Sigmoid colon (tissue), 7 donors: Measurements from ENCODE around the gene OR5H14. TPM values are rescaled to one million over a fixed set of nuclear protein-coding genes. Genes with fewer than 3 reads are reported as not detected.
"Not testable (repeated sequence)": the region's sequence is repeated elsewhere in the genome, so short reads cannot be mapped to it uniquely, and the experiment has no call there.

Source experiments
- DNase-seq: peaks from one replicate; pipeline ENCODE4 v3.0.0-alpha.2; 2019
- H3K27ac ChIP-seq, 4 donors: fragments of 200-600 bp; sonication (generic); one replicate each; pipeline ENCODE4 v1.5.1; 2016 to 2019; ENCODE audit warnings: mild to moderate bottlenecking in 1 of 4
- H3K27me3 ChIP-seq, 3 donors: fragments of 200-600 bp; sonication (generic); one replicate each; pipeline ENCODE4 v1.5.1; 2019; ENCODE audit warnings: mild to moderate bottlenecking in 1 of 3
- H3K36me3 ChIP-seq, 4 donors: fragments of 200-600 bp; sonication (generic); one replicate each; pipeline ENCODE4 v1.5.1; 2016 to 2019
- H3K4me1 ChIP-seq, 4 donors: fragments of 200-600 bp; sonication (generic); one replicate each; pipeline ENCODE4 v1.5.1; 2017 to 2019
- H3K4me3 ChIP-seq, 4 donors: fragments of 200-600 bp; sonication (generic); one replicate each; pipeline ENCODE4 v1.5.1; 2017 to 2019; ENCODE audit warnings: mild to moderate bottlenecking in 2 of 4, moderate library complexity in 1 of 4
- H3K9me3 ChIP-seq, 4 donors: fragments of 200-600 bp in 3 of 4; sonication (generic) in 3 of 4; one replicate each; pipeline versions ENCODE4 v1.5.1 to v1.6.1; 2013 to 2019
- EP300 ChIP-seq, 4 donors: sonication (generic); formaldehyde crosslinking; IDR thresholded peaks; one replicate each; pipeline ENCODE4 v1.6.1; 2017; ENCODE audit warnings: antibody characterized with exemption in 4 of 4
- POLR2A ChIP-seq, 2 donors: fragments of 450-650 bp; IDR thresholded peaks; one replicate each; pipeline ENCODE4 v1.6.1; 2016; ENCODE audit warnings: antibody characterized with exemption in 2 of 2, mild to moderate bottlenecking in 2 of 2, moderate library complexity in 2 of 2
- POLR2AphosphoS5 ChIP-seq, 4 donors: sonication (generic); formaldehyde crosslinking; IDR thresholded peaks; one replicate each; pipeline ENCODE4 v1.6.1; 2017; ENCODE audit warnings: antibody characterized with exemption in 4 of 4
- WGBS, 2 donors: extraction: QIAGEN DNeasy Blood & Tissue Kit; methylation state at CpG; one replicate each; pipeline ENCODE4 v1.1.7; 2013; 5-methylcytosine and 5-hydroxymethylcytosine counted together
- intact Hi-C: fragments of 100-400 bp; cut with DNase I; formaldehyde crosslinking; loops from one replicate; pipeline ENCODE4 v1.15.1; 2023
- polyA plus RNA-seq, 3 donors: library from polyadenylated mRNA; stranded (reverse); fragments of 200-250 nt; gene quantifications; one replicate each; pipeline ENCODE4 v1.2.3, GENCODE V29; 2013
- total RNA-seq, 4 donors: library from RNA; depleted of rRNA; stranded (reverse); fragments of >200 nt; gene quantifications; one replicate each; pipeline ENCODE4 v1.1.0, GENCODE V29; 2016
- TF ChIP-seq, protein P1 (sequence below), 4 experiments: fragments of 450-650 bp in 3 of 4; fragments of 200-600 bp in 1 of 4; IDR thresholded peaks; one replicate each; pipeline ENCODE4 v1.5.1; 2016 to 2019; ENCODE audit warnings: antibody characterized with exemption in 4 of 4, mild to moderate bottlenecking in 3 of 4, moderate library complexity in 2 of 4
- donor health status: healthy with polysubstance abuse.
- donor health status: Bipolar disorder and iron deficiency.
- donor health status: healthy.

OR5H14 gene
- total and polyA plus RNA-seq, 7 donors: not detected

DNA sequence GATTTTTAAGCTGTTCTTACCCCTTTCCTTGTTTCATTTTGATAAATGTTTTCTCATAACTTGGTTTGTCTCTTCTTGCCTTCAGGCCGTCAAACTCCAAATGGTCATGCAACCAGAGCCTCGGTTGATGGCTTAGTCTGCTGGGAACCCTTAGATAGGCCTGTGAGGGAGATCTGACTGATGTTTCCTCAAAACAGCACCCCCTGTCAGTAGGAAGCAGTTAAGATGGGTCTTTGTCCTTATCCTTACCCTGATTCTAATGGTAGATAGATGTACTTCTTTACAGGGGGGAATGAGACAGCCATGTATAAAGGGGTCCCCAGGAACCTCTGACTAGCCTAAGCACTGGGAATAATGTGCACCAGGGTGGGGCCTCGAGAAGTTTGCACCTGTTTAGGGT lies 33.0 kb upstream of the OR5H14 start:
- WGBS, 2 donors: 53 to 67% methylated on average over 3 of the region's 3 CpGs
- DNase-seq: no peak
- H3K4me1 ChIP-seq: no peaks in the 10 kb centered on the region

DNA sequence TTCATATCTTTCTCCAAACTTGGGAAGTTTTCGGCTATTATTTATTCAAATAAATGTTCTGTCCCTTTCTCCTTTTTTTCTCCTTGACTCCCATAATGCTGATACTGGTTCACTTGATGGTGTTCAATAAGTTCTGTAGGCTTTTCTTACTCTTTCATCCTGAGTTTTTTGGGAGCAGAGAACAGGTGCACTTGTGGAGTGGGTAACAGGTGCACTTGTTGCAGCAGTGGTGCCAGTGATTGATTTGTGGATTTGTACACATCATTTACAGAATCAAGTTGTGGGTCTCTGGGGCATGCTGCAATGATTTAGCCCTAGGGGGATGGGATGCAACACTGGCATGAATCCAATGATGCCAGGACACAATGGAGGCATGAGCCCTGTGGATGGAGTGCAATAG lies 31.6 kb upstream of the OR5H14 start:
- Histone ChIP-seq H3K36me3 (no peaks in the 10 kb centered on the region), H3K4me3 (no peak overlapping the region), H3K4me1 (no peaks in the 10 kb centered on the region), H3K27ac (no peak overlapping the region), H3K27me3 (no peaks in the 10 kb centered on the region), H3K9me3 (peaks cover 0 to 5% (median 0%) of the 10 kb centered on the region in 4 donors)
- TF ChIP-seq EP300 (IDR thresholded peaks at IDR 0.05): no peak
- TF ChIP-seq, protein P1, sequence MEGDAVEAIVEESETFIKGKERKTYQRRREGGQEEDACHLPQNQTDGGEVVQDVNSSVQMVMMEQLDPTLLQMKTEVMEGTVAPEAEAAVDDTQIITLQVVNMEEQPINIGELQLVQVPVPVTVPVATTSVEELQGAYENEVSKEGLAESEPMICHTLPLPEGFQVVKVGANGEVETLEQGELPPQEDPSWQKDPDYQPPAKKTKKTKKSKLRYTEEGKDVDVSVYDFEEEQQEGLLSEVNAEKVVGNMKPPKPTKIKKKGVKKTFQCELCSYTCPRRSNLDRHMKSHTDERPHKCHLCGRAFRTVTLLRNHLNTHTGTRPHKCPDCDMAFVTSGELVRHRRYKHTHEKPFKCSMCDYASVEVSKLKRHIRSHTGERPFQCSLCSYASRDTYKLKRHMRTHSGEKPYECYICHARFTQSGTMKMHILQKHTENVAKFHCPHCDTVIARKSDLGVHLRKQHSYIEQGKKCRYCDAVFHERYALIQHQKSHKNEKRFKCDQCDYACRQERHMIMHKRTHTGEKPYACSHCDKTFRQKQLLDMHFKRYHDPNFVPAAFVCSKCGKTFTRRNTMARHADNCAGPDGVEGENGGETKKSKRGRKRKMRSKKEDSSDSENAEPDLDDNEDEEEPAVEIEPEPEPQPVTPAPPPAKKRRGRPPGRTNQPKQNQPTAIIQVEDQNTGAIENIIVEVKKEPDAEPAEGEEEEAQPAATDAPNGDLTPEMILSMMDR (IDR thresholded peaks at IDR 0.05): no peak
- no peak for TF ChIP-seq POLR2AphosphoS5 (IDR thresholded peaks at IDR 0.05)
- TF ChIP-seq POLR2A (IDR thresholded peaks at IDR 0.05): no peak
- DNase-seq: no peak
- WGBS, 2 donors: 96 to 98% methylated on average over 1 of the region's 1 CpG
- intact Hi-C loops: no loop called here

More for the DNA sequence above, 33.0 kb upstream of the OR5H14 start:
- no peaks in the 10 kb centered on the region for H3K27me3 ChIP-seq
- no peak overlapping the region for H3K27ac ChIP-seq
- H3K36me3 ChIP-seq: no peaks in the 10 kb centered on the region
- peaks cover 0 to 5% (median 0%) of the 10 kb centered on the region in 4 donors for H3K9me3 ChIP-seq
- intact Hi-C loops: no loop called here
- TF ChIP-seq POLR2A (IDR thresholded peaks at IDR 0.05): no peak
- TF ChIP-seq EP300 (IDR thresholded peaks at IDR 0.05): no peak
- TF ChIP-seq, protein P1 (IDR thresholded peaks at IDR 0.05): no peak
- TF ChIP-seq POLR2AphosphoS5 (IDR thresholded peaks at IDR 0.05): no peak
- H3K4me3 ChIP-seq: no peak overlapping the region

DNA sequence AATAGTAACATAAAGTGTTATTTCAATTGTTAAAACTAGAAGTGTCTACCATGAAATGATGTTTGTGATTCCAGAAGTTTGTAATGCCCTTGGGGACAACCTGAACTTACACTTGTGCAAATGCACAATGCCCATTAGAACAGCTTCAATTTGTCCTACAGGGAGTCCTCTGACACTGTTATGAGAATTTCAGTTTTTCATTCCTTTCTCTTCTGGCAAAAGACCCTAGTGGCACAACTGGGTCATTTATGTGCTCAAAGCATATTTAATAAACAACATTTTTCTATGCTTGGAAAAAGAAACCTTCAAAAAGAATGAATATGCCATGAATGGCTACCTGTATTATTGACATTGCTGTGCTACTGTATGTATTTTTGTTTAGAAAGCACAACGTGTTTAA lies 16.9 kb upstream of the OR5H14 start, which contains the start of gene OR5H1:
TSS of gene OR5H1 (plus strand) at position 301 of the 400 bp plus-strand sequence. CDS start 1,977 bp downstream, outside the sequence.
- H3K4me1 ChIP-seq: no peaks in the 10 kb centered on the region
- H3K27ac ChIP-seq: no peak within 1 kb of the TSS
- H3K36me3 ChIP-seq: no peaks in the 10 kb centered on the region
- intact Hi-C loops: no loop called here
- TF ChIP-seq, protein P1 (IDR thresholded peaks at IDR 0.05): no peak
- TF ChIP-seq EP300 (IDR thresholded peaks at IDR 0.05) (no peak), POLR2AphosphoS5 (IDR thresholded peaks at IDR 0.05) (no peak), POLR2A (IDR thresholded peaks at IDR 0.05) (no peak)
- DNase-seq: no peak
- no peaks in the 10 kb centered on the region for H3K9me3 ChIP-seq
- WGBS, 2 donors: 56 to 83% methylated on average over 1 of the region's 1 CpG
- no peaks in the 10 kb centered on the region for H3K27me3 ChIP-seq
- no peak within 1 kb of the TSS for H3K4me3 ChIP-seq

DNA sequence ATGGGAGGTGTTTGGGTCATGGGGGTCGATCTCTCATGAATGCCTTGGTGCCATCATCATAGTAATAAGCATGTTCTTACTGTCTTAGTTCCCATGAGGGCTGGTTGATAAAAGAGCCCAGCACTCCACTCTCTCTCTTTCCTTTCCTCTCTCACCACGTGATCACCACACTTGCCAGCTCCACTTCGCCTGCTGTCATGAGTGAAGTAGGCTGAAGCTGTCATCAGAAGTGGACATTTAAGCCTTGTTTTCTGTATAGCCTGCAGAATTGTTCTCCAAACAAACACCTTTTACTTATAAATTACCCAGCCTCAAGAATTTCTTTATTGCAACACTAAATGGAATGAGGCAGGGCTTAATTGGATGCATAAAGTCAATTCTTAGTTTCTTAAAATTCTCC lies 10.6 kb upstream of the OR5H14 start:
- Histone ChIP-seq H3K36me3 (no peaks in the 10 kb centered on the region), H3K9me3 (no peaks in the 10 kb centered on the region), H3K4me1 (no peaks in the 10 kb centered on the region), H3K4me3 (no peak overlapping the region), H3K27ac (no peak overlapping the region), H3K27me3 (no peaks in the 10 kb centered on the region)
- TF ChIP-seq, protein P1 (IDR thresholded peaks at IDR 0.05): no peak
- TF ChIP-seq POLR2AphosphoS5 (IDR thresholded peaks at IDR 0.05) (no peak), POLR2A (IDR thresholded peaks at IDR 0.05) (no peak), EP300 (IDR thresholded peaks at IDR 0.05) (no peak)
- 63 to 77% methylated on average over 3 of the region's 3 CpGs for WGBS, 2 donors
- intact Hi-C loops: no loop called here
- no peak for DNase-seq

DNA sequence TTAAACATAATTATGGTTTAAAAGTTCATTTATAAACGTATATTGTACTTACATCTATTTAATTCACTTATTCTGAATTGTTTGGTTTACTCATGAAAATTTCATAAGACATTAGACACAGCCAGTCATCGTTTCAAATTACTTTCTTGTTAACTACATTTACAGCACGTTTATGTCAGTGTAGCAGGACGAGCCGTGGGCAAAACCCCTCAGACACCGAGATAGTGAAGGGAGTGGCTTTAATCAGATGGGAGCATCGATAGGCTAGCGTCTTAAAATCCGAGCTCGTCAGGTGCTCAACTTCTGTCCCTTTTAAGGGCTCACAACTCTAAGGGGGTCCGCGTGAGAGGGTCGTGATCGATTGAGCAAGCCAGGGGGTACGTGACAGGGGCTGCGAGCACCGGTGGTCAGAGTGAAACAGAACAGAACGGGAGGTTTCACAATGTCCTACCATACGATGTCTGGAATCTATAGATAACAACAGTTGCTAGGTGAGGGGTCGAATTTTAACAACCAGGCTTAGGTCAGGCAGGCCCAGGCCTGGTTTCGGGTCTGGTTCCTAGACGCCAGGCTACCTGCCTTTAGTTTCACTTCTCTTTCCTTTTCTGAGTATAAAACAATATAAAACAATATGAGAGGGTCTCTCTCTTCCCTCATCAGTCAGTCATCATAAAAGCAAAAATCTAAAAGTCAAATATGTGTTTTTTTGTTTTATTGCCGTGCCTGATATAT lies 9.3 kb upstream of the OR5H14 start:
- H3K9me3 ChIP-seq, intact Hi-C loops: not testable (repeated sequence)
- 78 to 84% methylated on average over 23 of the region's 23 CpGs for WGBS, 2 donors

More for the DNA sequence above, 9.3 kb upstream of the OR5H14 start:
- not testable (repeated sequence) for H3K27me3 ChIP-seq, DNase-seq, H3K27ac ChIP-seq, H3K4me1 ChIP-seq, H3K36me3 ChIP-seq, H3K4me3 ChIP-seq
